ENCODE data around the gene KCNJ15.

The KCNJ15 gene

DNA sequence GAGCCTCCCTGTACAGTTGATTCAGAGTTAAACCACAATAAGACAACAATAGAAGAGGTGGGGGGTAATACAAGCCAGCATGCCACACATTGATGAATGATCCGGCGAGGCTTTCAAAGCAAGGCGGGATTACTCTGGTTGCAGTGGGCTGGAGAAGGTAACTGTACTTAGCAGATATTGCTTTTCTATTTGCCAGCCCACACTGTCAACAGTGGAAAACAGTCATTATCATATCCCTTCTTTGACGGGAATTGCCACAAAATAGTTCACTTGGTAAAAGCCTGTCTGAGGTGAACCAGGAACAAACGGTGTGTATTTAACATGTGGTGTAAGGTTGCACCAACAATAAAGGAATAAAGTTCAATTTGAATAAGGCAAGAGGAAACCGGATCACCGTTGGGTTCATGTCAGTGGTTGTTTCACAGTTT lies 5.8 kb upstream of the KCNJ15 start:
- no peak overlapping the region for H3K4me3 ChIP-seq (ENCODE audit: low read length)
- TF ChIP-seq ZNF274 (IDR thresholded peaks at IDR 0.05; ENCODE audit: low read depth, low read length): no peak

DNA sequence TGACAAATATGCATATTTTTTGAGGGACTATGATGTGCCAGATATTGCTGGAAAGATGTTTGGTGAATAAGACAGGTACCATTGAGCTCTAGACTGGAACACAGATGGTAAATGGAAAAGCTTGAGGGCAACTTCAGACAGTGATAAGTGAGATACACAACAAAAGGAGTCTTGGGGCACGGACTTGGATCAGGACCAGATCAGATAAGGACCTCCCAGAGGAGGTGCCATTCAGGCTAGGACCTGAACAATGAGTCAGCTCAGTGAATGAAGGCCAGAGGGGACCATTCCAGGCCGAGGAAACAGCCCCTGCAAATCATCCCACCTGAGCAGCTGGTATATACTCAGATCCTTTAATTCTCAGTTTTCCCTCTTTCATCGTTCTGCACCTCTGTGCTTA lies 1.8 kb upstream of the KCNJ15 start:
- no peak overlapping the region for H3K4me3 ChIP-seq (ENCODE audit: low read length)
- TF ChIP-seq ZNF274 (IDR thresholded peaks at IDR 0.05; ENCODE audit: low read depth, low read length): no peak

DNA sequence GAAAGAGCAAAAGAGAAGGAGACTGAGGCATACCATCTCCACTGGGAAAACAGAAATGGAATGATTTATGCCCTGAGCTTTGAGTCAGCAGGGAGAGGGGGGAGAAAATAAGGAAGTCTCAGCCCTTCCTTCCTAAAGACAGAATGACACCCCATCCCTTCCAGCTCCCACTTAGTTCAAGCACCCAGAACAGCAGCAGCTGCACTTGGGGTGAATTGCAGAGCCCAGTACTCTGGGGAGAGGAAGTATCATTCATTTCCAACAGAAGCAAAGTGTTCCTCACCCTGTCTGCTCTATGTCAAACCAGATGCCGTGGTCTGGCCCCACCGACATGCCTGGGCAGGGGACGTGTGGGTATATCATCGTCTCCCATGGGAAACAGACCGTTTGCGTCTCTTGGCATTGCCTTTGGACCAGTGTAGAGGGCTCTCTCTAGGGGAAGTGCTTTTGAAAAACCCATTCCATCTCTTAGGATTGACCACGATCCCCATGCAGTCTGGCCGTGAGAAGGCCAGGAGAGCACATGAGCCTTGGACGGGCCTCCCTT lies 1.1 kb upstream of the KCNJ15 start:
- no peak for TF ChIP-seq ZNF274 (IDR thresholded peaks at IDR 0.05; ENCODE audit: low read depth, low read length)
- no peak overlapping the region for H3K4me3 ChIP-seq (ENCODE audit: low read length)

DNA sequence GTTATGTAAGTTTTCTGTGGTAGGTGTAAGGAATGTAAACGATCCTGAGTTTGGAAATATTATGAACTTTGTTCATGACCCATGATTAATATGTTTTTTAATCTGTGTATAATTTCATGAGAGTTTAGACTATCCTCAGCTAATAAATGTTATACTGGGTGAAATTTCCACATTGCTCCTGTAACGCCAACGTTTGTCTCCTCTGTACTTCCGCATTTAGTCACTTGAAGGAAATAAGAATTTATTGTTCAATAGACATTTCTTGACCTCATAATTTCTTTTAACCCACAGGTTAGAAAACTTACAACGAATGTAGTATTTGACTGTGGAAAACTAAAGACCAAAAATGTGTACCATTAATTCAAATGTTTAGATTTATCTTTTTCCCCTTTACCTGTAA lies 876 bp downstream of the KCNJ15 start:
- TF ChIP-seq ZNF274 (IDR thresholded peaks at IDR 0.05; ENCODE audit: low read depth, low read length): no peak
- H3K4me3 ChIP-seq (ENCODE audit: low read length): no peak overlapping the region

DNA sequence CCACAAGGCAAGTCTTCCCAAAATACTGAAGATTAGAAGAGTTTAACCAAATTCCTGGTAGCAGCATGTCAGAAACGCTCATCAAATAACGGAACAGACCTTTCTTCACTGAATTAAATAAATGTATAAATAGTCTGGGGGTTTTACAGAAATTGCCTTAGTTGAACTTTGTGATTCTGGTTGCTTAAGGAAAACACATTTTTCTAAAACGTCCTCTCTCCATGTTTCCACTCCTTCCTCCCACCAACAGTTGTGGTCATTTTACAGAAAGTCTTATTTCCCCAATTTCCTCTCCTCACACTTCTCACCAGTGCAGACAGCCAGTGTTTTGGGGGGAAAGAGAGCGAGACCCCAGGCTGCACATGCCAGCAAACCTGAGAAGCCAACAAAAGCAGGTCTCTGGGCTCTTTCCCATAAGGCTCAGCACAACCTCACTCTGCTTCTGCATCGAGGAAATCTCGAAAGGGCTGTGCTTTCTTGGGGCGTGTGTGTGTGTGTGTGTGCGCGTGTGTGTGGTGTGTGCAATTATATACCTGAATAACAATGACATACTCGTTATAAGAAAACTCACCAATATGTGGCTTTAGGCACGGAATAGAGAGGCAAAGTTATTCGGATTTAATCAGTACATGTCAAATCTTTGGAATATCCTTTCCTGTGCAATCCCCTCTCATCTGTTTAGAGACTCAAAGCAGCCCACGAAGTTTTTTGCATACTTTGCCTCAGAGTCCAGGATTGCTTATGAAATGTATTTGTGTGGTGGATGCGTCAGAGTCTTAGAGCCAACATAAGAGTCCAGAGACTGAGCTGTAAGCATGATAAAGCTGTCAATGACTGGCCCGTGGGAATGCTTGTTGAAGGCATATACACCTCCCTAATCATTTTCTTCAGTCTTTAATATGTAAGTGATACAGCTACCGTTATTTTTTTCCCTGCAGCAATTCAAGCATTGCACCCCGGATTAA lies 2.0 kb downstream of the KCNJ15 start:
- no peak for TF ChIP-seq ZNF274 (IDR thresholded peaks at IDR 0.05; ENCODE audit: low read depth, low read length)
- no peak overlapping the region for H3K4me3 ChIP-seq (ENCODE audit: low read length)

DNA sequence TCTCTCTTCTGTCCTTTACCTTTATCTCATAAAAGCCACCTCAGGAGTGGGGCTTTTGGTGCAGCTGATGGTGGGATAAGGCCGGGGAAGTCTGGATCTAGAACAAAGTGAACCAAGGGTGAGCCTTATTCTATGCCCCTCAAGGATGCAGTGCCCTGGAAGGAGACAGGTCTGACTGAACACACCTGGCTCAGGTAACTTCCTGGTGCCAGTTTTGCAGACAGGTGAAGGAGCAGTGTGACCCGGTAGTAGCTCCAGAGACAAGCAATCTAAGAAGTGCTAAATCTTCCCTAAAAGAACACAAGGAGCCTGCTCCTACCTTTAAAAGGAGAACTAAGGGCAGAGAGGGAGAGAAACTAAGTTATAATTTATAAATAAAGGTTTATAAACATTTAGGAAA lies 2.9 kb downstream of the KCNJ15 start:
- no peak for TF ChIP-seq ZNF274 (IDR thresholded peaks at IDR 0.05; ENCODE audit: low read depth, low read length)
- H3K4me3 ChIP-seq (ENCODE audit: low read length): no peak overlapping the region

DNA sequence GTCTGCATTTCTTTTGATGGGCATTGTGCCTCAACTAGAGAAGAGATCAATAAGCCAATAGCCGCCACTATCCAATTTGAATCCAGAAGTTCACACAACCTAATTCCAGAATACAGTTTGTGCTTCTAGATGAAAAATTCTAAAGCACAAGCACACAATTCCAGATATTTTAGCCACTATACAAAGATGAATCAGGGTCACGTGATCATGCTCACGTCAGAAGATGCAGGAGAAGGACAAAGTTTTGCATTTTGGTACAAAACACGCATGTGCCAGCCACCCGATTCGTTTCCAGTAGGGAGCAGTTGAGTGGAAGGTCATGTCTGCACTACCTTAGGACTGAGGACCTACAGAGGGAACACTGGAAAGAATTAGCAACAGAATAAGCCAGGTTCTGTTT lies 3.6 kb downstream of the KCNJ15 start:
- no peak for TF ChIP-seq ZNF274 (IDR thresholded peaks at IDR 0.05; ENCODE audit: low read depth, low read length)
- no peak overlapping the region for H3K4me3 ChIP-seq (ENCODE audit: low read length)

DNA sequence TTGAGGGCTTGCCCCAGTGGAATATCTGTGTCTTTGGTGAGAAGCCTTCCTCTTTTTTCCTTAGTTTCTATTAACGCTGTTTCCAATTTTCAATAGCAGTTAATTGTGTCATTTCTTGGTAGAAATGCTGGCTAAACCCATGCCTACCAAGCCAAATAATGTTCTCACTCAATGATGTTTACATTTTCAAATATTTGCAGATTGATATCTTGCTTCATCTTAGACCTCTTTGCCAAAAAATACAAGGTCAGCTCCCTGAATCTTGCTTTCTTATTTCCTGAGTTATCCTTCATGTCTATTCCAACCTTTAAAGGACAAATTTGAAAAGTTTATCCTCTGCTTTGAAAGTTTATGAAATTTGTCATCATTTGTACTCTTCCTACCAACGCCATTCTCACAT lies 5.1 kb downstream of the KCNJ15 start:
- TF ChIP-seq ZNF274 (IDR thresholded peaks at IDR 0.05; ENCODE audit: low read depth, low read length): no peak
- H3K4me3 ChIP-seq (ENCODE audit: low read length): no peak overlapping the region

DNA sequence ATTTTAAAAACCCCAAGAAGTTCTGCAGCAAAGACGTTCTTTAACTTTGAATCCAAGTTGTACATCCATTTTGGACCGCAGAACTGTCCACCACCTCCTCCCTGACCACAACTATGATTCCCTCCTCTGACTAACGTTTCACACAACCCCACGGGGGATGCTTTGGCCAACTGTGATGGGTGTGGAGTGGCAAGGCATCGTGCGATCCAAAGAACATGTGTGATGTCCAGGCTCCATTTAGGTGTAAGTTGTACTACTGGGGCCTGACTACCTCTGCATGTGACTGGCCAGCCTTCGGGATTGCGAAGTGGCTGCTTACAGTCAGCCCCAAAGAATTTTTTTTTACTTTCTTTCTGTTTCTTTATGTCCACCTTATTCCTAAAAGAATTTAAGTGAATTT lies 6.7 kb downstream of the KCNJ15 start:
- TF ChIP-seq ZNF274 (IDR thresholded peaks at IDR 0.05; ENCODE audit: low read depth, low read length): no peak
- H3K4me3 ChIP-seq (ENCODE audit: low read length): no peak overlapping the region

DNA sequence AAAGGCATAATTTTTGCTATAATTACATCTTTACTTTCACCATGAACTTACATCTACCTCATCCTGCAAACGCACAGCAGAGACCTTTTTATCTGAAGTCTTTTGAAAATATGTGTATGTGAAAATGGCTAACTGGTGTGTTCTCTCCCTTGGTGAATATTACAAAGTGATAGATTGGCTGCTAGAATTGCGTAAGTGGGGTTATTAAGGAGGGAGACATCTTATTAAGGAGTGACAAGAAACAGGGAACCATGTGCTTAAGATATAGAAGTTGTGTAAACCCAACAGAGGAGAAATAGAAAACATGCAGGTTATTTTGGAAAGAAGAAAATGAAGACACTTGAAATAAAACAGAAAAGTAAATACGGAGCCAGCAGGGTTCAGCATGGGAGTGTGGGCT lies 7.8 kb downstream of the KCNJ15 start:
- H3K4me3 ChIP-seq (ENCODE audit: low read length): no peak overlapping the region
- TF ChIP-seq ZNF274 (IDR thresholded peaks at IDR 0.05; ENCODE audit: low read depth, low read length): no peak

DNA sequence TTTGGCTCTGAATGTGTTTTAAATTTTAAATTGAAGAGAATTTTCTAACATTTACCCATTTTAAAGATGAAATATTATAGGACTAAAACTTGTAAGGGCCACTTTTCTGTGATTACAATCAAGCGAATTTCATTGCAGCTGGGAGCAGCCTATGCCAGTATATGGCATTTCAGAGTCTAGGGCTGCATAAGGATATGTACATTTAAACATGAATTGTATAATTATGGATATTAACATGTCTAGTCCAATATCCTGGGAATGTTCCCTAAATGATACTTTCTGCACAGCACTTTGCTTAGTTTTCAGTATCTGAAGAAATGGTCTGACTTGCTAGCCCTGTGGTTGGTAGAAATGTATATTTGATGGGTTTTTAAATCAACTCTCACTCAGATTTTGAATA lies 8.4 kb downstream of the KCNJ15 start:
- no peak overlapping the region for H3K4me3 ChIP-seq (ENCODE audit: low read length)
- no peak for TF ChIP-seq ZNF274 (IDR thresholded peaks at IDR 0.05; ENCODE audit: low read depth, low read length)

DNA sequence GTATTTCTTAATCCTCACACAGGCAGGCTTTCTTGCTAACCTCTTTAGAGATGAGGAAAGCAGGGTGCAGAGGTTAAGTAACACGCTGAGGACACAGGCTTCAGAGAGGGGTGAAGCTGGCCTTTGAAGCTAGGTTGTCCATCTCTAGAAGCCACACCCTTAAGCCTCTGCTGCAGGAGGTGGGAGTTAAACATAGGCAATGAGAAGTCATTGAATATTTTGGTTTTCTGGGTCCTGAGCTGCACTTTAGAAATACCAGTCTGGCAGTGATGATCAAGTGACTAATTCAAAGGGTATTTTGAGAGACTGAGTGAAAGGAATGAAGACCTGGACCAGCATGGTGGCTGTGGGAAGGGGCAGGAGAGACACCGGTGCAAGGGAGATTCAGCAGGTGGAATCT lies 9.9 kb downstream of the KCNJ15 start:
- no peak for TF ChIP-seq ZNF274 (IDR thresholded peaks at IDR 0.05; ENCODE audit: low read depth, low read length)
- no peak overlapping the region for H3K4me3 ChIP-seq (ENCODE audit: low read length)

DNA sequence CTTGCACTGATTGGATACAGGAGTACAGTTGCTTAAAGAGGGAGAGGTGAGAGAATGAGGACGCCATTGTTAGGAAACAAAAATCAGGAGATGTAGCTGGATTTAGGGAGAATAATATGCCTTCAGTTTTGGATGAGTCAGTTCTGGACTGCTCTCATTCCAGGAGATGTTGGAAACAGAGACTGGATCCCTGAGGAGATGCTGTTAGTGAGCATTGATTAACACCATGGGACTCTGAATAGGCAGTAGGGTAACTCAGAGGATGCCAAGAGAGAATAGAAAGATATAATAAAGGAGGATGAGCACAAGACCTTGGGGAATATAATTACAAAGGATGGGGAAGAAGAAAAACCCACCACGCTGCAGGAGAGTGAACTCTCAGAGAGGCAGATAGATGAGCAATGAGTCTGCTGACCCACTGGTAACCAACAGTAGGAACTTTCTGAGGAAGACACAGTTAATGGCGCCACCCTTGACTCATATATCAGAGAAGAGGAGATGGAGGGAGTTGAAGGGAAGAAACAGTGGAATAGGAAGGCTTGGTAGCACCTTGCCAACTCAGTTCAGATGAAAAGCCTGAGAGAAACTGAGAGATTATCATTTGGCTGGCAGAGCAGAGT lies 10.5 kb downstream of the KCNJ15 start:
- TF ChIP-seq ZNF274 (IDR thresholded peaks at IDR 0.05; ENCODE audit: low read depth, low read length): no peak

DNA sequence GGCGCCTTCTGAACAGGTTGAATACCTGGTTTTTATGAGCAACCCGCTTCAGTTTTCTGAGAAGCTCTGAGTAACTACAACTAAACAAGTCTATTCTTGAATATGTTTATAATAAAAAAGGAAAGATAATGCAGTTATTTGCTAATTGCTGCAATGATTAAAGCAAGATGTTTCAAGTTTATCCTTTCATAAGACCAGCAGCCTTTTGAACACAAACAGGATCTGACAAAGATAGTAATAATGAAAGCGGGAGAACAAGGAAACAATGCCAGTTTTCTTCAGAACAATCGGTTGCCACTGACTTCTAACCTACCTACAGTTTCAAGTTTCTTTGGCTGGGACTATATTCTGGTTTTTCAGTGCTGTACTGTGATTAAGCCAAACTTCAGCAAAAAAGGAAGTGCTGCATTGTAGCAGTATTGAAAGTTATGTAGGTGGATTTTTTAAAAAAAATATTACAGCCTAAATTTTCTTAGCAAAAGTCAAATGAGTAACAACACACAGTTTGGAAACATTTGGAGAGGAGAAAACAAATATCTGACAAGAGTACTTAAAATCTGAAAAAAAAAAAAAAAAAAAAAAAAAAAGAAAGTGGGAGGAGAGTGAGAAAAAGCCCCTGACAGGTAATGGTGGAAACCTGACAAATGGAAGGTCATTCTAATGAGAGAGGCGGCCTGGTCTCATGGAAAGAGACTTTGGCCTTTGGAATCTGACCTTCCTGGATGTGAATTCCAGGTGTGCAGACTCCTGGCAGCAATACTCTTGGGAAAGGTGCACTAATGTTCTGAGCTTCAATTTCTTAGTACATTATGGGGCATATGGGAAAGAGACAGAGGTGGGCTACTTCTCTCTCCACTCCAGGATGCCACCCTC lies 11.4 kb downstream of the KCNJ15 start:
- H3K4me3 ChIP-seq (ENCODE audit: low read length): no peak overlapping the region; the same call in 1 of the 2 replicates
- TF ChIP-seq ZNF274 (IDR thresholded peaks at IDR 0.05; ENCODE audit: low read depth, low read length): no peak

More for the DNA sequence above, 10.5 kb downstream of the KCNJ15 start:
- H3K4me3 ChIP-seq (ENCODE audit: low read length): no peak overlapping the region

All from GM08714 (cell line).